NOMO-1 treated with DMSO at 0.1 percent for 48 hours (cell line): ENCODE results near the gene KCTD13.
"Not testable (repeated sequence)": the region's sequence is repeated elsewhere in the genome, so short reads cannot be mapped to it uniquely, and the experiment has no call there.

Experiments
- DNase-seq: peaks from one replicate; lab custom pipeline; 2025; ENCODE audit not compliant: unreplicated experiment; lab: John Stamatoyannopoulos, UW

KCTD13 gene, protein sequence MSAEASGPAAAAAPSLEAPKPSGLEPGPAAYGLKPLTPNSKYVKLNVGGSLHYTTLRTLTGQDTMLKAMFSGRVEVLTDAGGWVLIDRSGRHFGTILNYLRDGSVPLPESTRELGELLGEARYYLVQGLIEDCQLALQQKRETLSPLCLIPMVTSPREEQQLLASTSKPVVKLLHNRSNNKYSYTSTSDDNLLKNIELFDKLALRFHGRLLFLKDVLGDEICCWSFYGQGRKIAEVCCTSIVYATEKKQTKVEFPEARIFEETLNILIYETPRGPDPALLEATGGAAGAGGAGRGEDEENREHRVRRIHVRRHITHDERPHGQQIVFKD

DNA sequence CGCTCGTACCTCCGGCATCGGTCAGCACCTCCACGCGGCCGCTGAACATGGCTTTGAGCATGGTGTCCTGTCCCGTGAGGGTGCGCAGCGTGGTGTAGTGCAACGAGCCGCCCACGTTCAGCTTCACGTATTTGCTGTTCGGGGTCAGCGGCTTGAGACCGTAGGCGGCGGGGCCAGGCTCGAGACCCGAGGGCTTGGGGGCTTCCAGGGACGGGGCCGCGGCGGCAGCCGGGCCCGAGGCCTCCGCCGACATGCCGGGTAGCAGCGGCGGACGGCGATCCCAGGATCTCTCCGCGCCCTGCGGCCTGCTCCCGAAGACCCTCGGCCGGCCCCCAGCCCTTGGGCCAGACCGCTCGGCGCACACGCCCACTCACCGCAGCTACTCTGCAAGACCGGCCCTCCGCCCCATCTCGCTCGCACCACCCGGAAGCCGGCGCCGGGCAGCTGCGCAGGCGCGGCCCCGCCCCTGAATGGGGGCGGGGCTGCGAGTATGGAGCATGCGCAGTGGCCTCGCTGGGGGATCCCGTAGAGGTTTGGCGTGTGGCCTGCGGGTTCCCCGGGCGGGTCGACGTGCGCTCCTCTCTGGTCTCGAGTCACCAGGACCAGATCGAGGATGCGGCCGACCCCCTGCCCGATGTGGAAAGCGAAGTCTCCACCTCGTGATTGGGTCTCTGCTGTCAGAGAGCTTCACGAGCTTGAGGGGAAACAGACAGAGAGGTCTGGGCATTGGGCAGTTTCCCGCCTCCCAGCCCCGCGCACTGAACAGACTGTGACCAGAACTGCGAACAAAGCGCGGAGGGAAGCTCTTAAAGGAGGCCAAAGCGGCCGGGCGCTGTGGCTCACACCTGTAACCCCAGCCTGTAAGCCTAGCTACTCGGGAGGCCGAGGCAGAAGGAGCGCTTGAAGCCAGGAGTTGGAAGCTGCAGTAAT, at the start of gene KCTD13:
Gene KCTD13, minus strand, starts transcription at position 446 of the 930 bp plus-strand sequence. Its CDS starts 193 bp downstream, at position 253.
- DNase-seq, result peak; percentile 79

DNA sequence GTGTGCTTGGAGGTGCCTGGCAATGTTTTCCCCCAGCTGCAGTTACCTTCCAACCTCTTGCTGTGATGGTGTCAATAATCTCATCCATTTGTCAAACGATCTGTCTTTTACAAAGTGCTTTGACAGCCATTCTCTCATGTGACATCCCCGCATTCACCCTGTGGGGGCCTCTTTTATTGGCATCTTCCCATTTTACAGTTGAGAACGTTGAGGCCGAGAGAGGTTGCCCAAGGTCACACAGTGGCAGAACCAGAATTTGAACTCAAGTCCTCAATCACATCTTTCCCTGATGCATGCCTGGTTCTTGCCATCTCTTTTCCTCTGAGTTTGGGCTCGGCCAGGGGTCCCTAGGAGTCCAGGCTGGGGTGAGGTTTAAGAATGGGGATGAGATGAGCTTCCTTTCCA, 49.1 kb upstream of the KCTD13 start:
- no peak for DNase-seq

DNA sequence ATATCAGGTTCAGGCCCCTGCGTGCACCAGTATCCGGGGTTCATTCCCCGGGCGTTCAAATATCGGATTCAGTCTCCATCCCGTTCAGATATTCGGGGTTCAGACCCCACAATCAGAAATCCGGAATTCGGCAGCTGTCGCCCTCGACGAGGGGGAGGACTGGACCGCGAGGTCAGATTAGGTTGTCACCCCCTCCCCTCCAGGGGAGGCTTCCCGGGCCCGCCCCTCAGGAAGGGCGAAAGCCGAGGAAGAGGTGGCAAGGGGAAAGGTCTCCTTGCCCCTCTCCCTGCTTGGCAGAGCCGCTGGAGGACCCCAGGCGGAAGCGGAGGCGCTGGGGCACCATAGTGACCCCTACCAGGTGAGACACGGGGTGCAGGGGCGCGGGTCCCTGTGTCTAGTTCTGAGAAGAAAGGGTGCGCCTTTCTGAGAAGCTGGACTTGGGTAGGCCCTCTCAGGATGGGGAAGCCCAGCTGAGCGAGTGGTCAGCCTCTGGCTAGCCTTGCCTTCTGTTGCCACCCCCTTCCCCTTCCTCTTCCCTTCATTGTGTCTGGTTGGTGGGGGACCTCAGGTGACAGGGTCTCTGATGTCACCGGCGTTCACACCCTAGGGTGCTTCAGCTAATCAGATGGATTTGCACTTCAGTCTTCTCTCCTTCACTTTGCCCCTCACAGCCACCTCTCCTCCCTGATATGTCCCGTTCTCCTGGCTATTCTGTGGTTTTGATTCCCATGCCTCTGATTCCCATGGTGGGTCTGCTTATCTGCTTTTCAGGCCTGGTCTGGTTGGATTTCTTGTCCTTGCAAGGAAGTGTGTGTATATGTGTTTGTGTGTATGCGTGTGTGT, 48.5 kb upstream of the KCTD13 start:
- no peak for DNase-seq

DNA sequence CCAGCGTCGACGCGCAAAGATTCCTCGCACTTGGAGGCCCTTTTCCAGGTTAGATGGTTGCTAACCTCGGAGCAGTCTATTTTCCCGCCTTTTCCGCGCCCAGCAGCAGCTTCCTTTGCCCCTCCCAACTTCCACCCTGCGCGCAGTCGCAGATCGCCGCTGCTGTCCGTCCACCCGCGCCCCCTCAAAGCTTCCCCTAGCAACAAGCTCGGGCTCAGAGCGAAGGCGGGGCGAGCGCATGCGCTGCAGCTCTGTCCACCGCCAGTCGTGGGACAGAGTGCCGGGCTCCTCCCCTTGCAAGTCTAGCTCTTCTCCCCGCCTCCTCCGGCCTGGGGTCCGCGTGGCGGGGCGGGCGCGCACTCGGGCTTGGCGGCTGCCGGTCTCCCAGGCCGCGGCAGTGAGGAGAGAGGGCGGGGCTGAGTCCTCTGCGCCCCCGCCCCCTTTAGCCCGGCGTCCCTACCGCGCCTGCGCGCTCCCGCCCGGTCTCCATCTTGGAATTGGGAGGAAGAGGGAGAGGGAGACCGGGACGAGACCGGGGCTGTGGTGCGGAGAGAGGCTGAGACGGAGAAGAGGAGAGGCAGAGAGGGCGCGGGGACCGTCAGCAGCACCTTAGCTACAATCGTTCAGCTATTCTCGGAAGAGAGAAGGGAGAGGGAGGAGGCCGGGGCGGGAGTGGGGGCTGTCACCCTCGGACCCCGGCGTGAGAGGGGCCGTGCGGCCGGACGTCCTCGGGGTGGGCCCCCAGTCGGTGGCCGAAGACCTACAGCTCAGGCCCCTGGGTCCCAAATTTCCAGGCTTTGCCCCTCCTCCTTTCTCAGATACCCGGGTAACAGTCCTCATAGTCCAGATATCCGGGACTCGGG, 47.6 kb upstream of the KCTD13 start, which contains the start of gene TAOK2:
Gene TAOK2, plus strand, starts transcription at position 485 of the 863 bp plus-strand sequence. CDS start 3,905 bp downstream, outside the sequence.
- DNase-seq, result peak; percentile 98

DNA sequence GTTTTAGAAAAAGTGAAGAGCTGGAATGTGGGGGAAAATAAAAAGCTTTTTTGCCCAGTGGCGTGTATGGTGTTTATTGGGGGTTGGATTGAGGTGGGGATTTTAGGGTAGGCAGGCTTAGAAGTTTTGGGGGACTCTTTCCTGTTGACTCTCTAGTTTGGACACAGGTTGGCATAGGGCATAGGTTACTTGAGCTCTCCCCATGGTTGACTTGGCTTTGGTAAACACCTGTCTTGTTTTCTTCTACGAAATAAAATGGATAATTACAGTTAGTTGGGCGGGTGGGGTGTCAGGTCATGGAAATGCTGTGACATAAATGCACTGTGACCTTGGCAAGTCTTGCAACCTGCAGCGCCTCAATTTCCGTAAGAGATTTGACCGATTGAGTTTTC, 47.0 kb upstream of the KCTD13 start:
- no peak for DNase-seq

DNA sequence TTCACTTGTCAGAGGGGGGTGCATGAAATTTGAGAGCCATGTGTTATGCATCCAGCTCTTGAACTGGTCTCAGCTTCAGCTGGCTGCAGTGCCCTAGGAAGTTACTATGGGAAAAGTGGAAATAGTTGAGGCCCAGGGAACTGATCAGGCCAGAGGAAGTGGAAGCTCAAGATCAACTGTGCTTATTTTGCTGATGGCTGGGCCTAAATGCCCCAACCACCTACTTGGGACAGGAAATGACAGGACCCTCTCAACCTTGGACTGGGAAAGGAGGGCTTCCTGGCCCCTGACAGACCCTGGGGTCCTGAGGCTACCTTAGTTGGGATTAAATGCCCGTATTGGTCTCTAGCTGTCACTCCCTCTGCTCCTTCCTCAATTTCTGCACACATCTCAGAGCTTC, 46.5 kb upstream of the KCTD13 start:
- no peak for DNase-seq

DNA sequence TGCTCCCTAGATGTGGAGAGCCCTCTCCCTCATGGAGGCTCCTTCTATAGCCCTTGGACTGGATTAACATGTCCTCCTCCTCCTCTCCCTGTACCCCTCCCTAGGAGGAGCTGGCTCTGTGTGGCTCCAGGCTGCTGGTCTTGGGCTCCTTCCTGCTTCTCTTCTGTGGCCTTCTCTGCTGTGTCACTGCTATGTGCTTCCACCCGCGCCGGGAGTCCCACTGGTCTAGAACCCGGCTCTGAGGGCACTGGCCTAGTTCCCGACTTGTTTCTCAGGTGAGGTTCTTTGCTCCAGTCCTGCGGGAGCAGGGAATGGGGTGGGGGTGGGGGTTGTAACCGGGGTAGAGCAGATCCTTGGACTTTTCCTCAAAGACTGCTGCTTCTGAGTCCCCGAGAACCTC, 45.3 kb upstream of the KCTD13 start:
- DNase-seq, result no peak

DNA sequence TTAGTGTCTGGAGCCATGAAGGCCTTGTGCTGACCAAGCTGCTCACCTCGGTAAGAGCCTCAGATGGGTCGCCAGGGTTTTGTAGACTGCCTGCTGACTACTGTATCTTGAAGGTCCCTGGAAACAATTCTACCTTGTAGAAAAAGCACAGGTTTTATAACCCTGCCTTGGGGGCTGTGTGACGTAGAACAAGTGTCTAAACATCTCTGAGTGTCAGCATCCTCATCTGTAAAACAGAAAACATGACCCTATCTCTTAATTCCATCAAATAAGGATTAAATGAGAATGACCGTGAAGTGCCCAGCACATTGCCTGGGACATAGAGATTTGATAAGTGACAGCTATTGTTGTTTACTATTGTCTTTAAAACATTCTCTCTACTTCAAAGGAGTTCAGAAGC, 42.2 kb upstream of the KCTD13 start:
- no peak for DNase-seq

DNA sequence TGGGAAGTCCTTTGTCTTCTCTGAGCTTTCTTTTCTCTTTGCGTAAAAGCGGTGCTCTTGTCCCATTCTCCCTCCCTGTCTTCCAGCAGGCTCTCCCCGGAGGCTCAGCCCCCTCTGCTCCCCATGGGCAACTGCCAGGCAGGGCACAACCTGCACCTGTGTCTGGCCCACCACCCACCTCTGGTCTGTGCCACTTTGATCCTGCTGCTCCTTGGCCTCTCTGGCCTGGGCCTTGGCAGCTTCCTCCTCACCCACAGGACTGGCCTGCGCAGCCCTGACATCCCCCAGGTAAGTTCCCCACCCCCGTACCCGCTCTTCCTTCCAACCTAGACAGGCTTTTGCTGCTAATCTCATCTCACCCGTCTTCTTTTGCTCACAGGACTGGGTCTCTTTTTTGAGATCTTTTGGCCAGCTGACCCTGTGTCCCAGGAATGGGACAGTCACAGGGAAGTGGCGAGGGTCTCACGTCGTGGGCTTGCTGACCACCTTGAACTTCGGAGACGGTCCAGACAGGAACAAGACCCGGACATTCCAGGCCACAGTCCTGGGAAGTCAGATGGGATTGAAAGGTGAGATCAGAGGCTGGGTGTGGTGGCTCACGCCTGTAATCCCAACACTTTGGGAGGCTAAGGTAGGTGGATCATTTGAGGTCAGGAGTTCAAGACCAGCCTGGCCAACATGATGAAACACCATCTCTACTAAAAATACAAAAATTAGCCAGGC, 37.2 kb upstream of the KCTD13 start:
- DNase-seq, result no peak

DNA sequence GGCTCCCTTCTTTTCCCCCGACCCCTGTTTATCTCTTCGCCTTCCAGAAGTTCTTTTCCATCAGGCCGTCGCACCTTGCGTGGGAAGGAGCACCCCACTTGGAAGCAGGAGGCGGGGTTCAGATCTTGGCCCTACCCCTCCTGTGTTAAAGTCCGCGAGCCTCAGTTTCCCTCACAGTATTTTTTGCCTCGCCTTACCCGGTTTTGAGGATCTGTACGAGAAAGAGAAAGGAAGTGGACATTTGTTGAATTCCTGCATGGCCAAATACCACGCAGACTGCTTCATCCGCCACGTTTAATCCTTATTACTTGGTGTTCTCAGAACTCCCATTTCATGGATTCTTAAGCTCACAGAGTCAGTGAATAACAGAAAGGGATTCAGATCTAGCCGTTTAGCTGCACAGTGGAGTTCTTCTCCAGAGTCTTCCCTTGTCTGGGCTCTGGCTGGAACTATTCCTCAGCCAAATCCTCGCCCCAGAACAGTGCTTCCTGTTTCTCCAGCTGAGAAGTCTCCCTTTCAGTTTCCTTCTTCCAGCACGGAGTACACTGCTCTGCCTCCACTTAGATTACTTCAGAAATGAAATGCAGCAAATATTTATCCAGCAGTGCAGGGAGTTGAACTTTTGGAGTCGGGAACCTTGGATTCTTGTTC, 36.4 kb upstream of the KCTD13 start:
- peak; percentile 55 for DNase-seq

DNA sequence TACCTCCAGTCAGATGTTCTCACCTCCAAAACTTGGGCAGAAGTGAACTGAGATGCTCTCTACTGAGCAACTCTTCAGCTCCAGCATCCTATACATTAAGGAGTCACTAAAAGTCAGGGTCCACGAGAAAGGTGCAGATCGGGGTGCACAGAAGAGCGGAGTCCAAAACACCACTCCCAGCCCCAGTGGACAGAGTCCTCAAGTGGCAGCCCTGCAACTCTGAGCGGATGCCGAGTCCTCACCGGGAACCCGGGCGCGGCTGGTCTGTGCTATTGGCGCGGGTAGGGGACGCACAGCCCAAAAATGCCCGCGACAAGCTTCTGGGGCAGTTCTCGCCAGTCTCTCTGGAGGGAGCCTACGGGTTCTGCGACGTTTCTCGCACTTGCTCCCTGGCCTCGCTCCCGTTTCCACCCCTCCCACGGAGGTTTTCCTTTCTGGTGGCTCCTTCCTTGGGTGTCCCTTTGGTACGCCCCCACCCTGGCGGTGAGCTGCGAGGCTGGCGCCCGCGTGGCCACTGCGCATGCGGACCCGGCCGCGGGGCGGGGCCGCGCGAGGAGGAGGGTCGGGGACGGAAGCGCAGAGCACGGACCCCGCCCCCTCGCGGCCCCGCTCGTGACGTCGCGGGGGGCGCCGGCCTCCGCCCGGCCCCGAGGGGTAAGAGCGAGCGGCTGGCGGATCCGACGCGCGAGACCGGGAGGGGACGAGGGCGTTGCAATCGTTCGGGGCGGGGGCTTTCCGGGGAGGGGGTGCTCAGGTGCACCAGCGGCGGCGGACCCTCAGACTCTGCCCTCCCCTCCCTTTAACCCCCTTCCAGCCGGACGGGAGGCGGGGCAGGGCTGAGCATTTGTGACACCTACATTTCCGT, 35.7 kb upstream of the KCTD13 start, which contains the start of gene TMEM219:
Gene TMEM219, plus strand, starts transcription at position 601 of the 865 bp plus-strand sequence. CDS start 1,065 bp downstream, outside the sequence.
- DNase-seq, result peak; percentile 84

DNA sequence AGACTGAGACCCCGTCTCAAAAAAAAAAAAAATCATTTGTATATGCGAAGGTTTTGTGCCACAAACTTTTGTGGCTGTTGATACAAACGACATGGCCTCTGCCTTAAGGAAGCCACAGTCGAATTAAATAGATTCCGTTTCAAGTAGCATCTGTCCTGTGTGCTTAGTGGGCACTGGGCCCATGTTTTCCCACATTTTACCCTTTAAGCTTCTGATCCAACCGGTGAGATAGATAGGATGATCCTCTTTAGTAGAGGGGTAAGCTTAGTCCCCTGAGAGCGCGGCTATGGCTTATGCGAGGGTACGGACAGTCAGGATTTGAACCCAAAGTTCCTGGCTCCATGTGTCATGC, 35.1 kb upstream of the KCTD13 start:
- no peak for DNase-seq

DNA sequence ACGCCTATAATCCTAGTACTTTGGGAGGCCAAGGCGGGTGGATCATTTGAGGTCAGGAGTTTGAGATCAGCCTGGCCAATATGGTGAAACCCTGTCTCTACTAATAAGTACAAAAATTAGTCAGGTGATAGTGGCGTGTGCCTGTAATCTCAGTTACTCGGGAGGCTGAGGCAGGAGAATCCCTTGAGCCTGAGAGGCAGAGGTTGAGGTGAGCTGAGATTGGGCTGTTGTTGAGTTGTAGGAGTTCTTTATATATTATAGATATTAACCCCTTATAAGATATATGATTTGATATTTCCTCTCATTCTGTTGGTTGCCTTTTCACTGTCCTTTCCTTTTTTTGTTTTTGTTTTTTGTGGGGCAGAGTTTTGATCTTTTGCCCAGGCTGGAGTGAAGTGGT, 33.8 kb upstream of the KCTD13 start:
- DNase-seq, result not testable (repeated sequence)

DNA sequence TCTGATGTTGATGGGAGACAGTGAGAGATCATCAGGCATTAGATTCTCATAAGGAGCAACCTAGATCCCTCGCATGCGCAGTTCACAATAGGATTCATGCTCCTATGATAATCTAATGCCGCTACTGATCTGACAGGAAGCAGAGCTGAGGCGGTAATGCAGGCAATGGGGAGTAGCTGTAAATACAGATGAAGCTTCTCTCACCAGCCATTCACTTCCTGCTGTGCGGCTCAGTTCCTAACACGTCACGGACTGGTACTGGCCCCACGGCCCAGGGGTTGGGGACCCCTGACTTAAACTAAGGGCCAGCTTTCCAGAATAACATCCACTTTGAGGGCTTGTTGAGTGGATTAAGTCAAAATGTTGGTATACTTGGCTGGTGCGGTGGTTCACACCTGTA, 33.3 kb upstream of the KCTD13 start:
- DNase-seq, result no peak

DNA sequence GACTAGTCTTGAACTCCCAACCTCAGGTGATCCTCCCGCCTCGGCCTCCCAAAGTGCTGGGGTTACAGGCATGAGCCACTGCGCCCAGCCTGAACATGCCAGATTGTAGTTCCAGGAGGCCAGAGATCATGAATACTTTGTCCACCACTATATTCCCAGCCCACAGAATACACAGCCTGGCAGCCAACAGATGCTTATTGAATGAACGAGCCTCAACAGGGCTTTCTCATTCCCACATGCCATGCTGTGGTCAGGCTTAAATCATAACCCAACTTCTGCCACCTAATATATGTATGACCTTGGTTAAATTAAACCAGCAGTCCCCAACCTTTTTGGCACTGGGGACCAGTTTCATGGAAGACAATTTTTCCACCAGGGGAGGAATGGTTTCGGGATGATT, 32.7 kb upstream of the KCTD13 start:
- DNase-seq, result no peak

DNA sequence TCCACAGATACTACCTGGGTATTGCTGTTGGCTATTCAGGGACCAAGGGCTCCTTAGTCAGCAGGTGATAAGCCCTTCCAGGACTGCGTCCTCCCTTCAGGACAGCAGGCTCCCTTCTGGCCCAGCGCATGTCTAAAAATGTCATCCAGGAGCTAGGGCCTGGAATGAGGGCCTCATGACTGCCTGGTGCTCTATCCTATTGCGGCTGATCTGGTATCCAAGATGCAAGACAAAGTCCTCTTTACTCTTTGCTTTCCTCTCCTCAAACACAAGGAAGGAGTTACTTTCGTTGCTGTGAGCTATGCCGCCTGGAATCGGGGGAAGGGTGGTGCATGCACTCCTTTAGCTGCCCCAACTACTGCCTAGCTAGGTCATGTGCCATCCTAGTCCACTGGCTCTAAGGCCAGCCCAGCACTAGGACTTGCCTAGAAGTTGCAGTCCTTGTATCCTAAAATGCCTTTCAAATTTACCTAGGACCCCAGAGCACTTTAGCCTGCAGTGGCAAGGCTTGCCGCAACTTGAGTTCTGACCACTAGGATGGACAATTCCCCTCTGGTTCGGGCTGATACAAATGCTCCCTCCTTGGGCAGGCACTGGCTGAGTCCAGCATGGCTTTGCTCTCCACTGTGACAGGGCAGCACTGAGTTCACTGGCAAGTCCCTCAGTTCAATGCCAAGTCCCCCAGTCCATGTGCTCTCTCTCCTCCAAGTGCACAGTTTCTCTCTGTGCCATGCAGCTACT, 25.8 kb upstream of the KCTD13 start:
- DNase-seq, result no peak

DNA sequence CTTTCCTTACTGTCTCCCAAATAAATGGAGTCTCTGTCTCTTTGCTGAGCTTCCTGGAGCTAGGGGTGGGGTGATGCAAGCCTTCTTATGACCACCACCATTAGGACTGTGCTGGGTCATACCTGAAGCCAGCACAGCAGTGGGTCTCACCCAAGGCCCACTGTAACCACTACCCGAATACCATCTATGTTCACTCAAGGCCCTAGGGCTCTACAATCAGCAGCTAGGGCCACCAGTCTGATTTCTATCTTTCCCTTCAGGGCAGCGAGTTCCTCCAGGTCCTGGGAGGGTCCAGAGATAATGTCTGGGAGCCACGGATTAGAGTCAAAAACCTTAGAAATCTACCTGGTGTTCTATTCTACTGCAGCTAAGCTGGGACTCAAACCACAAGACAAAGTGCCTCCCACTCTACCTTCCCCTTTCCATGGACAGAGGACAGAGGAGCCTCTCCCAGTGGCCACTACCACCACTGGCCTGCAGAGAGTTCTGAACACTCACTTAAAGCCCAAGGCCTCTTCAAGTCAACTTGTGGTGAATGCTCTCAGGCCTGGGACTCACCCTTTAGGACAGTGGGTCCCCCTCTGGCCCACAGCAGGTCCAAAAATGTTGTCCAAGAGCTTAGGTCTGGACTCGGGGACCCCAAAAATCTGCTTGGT, 24.9 kb upstream of the KCTD13 start:
- DNase-seq, result no peak
